ENCODE data around the gene TNIK.

DNA sequence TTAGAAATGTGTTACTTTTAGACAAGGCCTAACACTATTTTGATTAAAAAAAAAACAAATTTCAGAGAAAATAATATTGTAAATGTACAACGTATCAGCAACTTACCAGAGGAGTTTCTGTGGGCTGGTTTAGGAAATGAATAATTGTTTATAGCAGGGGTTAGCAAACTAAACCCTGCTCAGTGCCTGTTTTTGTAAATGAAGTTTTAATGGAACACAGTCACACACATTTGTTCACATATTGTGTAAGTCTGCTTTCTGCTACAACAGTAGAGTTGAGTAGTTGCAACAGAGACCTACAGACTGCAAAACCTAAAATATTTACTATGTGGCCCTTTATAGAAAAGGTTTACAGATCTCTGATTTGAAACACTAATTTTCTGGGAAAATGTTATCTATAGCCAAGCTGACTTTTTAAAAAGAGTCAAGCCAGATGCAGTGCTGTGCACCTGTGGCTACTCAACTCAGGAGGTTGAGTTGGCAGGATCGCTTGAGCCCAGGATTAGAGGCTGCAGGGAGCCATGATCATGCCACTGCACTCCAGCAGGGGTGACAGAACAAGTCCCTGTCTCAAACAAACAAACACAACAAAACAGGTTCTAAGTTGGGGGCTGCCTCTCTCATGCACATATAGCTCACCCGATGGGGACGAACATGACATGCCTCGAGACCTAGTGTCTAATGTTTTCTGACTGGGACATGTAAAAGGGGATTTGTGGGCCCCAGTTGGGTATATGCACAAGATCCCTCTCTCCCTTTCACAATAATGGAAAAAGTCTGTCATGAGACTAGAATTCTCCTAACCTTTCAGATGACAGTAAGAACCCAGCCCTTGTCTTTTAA lies 182.5 kb downstream of the TNIK start:
- TF ChIP-seq, protein P1, sequence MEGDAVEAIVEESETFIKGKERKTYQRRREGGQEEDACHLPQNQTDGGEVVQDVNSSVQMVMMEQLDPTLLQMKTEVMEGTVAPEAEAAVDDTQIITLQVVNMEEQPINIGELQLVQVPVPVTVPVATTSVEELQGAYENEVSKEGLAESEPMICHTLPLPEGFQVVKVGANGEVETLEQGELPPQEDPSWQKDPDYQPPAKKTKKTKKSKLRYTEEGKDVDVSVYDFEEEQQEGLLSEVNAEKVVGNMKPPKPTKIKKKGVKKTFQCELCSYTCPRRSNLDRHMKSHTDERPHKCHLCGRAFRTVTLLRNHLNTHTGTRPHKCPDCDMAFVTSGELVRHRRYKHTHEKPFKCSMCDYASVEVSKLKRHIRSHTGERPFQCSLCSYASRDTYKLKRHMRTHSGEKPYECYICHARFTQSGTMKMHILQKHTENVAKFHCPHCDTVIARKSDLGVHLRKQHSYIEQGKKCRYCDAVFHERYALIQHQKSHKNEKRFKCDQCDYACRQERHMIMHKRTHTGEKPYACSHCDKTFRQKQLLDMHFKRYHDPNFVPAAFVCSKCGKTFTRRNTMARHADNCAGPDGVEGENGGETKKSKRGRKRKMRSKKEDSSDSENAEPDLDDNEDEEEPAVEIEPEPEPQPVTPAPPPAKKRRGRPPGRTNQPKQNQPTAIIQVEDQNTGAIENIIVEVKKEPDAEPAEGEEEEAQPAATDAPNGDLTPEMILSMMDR (IDR thresholded peaks at IDR 0.05; ENCODE audit: poor library complexity, severe bottlenecking), result no peak
- no peak for TF ChIP-seq EZH2 (IDR thresholded peaks at IDR 0.05; ENCODE audit: borderline replicate concordance, insufficient read depth, low read length, poor library complexity, severe bottlenecking)
- TF ChIP-seq EP300 (conservative IDR thresholded peaks at IDR 0.05; ENCODE audit: poor library complexity, severe bottlenecking), result no peak
- TF ChIP-seq MXI1 (conservative IDR thresholded peaks at IDR 0.05; ENCODE audit: poor library complexity, severe bottlenecking), result no peak
- TF ChIP-seq POLR2AphosphoS5 (IDR thresholded peaks at IDR 0.05), result no peak
- TF ChIP-seq, protein P2, sequence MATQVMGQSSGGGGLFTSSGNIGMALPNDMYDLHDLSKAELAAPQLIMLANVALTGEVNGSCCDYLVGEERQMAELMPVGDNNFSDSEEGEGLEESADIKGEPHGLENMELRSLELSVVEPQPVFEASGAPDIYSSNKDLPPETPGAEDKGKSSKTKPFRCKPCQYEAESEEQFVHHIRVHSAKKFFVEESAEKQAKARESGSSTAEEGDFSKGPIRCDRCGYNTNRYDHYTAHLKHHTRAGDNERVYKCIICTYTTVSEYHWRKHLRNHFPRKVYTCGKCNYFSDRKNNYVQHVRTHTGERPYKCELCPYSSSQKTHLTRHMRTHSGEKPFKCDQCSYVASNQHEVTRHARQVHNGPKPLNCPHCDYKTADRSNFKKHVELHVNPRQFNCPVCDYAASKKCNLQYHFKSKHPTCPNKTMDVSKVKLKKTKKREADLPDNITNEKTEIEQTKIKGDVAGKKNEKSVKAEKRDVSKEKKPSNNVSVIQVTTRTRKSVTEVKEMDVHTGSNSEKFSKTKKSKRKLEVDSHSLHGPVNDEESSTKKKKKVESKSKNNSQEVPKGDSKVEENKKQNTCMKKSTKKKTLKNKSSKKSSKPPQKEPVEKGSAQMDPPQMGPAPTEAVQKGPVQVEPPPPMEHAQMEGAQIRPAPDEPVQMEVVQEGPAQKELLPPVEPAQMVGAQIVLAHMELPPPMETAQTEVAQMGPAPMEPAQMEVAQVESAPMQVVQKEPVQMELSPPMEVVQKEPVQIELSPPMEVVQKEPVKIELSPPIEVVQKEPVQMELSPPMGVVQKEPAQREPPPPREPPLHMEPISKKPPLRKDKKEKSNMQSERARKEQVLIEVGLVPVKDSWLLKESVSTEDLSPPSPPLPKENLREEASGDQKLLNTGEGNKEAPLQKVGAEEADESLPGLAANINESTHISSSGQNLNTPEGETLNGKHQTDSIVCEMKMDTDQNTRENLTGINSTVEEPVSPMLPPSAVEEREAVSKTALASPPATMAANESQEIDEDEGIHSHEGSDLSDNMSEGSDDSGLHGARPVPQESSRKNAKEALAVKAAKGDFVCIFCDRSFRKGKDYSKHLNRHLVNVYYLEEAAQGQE (IDR thresholded peaks at IDR 0.05; ENCODE audit: borderline replicate concordance), result no peak
- TF ChIP-seq SMC3 (conservative IDR thresholded peaks at IDR 0.05; ENCODE audit: poor library complexity), result no peak
- no peak for TF ChIP-seq RAD21 (conservative IDR thresholded peaks at IDR 0.05)
- TF ChIP-seq TAF1 (IDR thresholded peaks at IDR 0.05; ENCODE audit: low read depth), result no peak
